ENCODE data around the gene DRD2.
A peak's percentile ranks its signal among the peaks of the same experiment; 100 is the strongest.
"Not testable (repeated sequence)": the region's sequence is repeated elsewhere in the genome, so short reads cannot be mapped to it uniquely, and the experiment has no call there.

The DRD2 gene

DNA sequence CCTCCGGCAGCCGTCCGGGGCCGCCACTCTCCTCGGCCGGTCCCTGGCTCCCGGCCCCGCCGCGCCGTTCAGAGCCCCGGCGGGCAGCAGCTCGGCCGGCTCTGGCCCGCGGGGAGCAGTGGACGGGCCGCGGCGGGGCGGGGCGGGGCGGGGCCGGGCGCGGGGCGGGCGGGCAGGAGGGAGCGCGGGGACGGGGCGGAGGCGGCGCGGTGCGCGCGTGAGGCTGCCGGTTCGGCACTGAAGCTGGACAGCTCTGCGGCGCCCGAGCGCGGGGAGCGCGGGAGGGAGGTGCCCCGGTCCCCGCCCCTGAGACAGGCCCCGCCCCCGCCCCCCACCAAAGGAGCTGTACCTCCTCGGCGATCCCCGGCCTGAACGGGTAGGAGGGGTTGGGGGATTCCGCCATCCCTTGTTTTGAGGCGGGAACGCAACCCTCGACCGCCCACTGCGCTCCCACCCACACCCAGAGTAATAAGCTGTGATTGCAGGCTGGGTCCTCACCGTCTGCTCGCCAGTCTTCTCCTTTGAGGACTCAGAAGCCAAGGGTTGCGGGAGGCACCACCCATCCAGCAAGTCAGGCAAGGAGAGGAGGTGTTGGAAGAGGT is at the start of gene DRD2:
Gene DRD2 (minus strand): TSS at position 239 of the 602 bp plus-strand sequence. CDS start 50,747 bp downstream, outside the sequence.
- DNase-seq: no peak

DNA sequence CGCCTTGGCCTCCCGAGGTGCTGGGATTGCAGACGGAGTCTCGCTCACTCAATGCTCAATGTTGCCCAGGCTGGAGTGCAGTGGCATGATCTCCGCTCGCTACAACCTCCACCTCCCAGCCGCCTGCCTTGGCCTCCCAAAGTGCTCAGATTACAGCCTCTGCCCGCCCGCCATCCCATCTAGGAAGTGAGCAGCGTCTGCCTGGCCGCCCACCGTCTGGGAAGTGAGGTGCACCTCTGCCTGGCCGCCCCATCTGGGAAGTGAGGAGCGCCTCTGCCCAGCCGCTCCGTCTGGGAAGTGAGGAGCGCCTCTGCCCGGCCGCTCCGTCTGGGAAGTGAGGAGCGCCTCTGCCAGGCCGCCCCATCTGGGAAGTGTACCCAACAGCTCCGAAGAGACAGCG is 48.7 kb upstream of the DRD2 start:
- not testable (repeated sequence) for DNase-seq

DNA sequence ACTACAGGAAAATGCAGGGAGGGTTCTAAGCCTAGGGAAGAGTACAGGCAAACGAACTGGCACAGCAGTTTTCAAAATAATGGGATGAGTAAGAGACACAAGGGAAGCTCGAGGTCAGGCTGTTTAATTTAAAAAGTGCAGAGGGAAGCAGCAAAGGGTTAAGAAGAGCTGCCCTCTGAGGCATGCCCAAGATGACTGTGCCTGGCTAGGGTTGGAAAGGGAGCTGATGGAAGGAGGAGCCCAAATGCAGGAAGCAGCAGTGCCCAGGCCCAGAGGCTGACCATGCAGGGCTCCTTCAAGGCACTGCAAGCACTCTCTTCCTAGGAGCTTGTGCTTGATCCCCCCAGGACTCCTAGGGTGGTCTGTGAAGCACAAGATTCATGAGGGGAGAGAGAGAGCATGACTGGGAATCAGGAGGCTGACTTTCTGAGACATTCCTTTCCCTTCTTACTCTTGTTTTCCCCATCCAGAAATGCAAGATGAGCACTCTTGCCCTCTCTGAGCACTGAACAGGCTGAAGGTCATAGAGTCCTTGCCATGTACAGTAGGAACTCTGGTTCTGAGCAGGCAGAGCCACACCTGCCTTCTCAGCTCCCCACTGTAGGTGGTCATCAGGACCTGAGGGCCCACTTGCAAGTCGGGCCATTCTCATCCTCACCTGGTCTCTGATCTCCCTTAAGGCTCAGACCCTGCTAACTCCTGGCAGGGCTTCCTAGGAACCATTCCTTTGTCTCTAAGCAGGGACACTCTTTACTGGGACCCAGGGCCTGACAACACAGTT is 46.7 kb upstream of the DRD2 start:
- no peak for DNase-seq

DNA sequence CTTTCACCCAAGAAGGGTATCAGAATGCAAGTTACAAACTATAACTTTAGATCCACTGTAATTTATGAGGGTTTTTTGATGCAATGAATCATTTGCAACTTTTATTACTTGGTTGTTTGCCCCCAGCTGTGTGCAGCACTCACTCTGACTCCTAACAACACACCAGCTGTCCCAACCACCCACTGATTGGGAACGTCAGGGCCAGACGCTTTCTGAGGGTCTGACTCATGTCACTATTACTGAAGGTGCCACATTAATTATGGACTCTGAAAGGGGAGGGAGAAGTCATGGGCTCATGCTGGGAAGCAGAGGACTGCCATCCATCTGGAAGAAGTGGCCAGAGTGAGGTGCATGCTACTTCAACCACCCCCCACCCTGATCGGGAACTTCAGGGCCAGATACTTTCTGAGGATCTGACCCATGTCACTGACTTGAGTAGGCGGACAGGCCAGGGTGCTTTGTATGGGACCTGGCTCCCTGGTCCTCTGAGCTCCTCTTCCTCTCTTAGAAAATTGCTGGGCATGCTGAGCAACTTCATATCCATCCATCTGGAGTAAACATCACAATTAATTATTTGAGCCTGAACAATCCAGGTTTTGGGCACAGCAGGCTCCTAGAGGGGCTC is 44.9 kb upstream of the DRD2 start:
- no peak for DNase-seq

DNA sequence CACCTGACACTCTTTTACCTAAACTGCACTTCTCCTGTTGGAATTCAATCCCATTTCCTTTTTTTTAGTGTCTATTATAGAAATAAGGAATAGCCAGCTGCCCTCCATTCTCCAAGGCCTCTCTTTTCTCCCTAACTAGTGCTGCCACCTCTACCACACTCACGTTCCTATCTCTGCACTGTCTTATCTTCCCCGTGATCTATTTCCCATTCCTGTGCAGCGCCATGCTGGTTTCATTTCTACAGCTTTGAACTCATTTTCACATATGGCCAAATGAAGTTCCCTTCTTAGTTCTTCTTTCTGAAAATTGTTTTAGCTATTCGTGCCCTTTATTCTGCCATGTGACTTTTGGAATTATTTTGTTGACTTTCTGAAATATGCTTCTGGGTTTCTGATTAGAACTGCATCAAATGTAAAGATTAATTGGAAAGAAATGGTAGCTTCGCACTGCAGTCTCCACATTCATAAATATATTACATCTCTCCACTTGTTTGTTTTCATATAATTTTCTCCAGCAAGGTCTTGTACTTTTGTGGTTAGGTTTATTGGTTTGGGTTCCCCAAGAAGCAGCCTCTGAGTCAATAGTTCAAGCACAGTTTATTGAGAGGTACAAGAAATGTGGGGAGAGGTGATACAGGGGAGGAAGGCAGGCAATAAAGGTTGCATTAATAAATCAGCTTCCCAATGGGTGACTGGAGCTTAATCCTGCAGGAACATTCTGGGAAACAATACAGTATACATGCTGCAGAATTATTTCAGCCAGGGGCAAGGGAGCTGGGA is 43.7 kb upstream of the DRD2 start:
- DNase-seq: no peak

DNA sequence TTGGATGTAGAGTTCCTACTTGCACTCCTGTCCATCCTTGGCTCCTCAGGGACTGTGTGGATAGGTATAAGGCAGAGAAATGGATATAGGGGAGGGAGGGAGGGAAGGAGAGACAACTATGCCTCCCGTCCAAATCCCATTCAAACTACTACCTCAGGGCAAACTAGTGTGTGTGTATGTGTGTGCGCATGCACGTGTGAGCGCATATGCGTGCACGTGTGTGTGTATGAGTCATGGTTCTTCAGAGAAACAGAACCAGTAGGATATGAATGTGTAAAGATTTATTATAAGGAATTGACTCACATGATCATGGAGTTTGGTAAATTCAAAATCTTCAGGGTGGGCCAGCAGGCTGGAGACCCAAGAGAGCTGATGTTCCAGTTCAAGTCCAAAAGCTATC is 42.2 kb upstream of the DRD2 start:
- no peak for DNase-seq

DNA sequence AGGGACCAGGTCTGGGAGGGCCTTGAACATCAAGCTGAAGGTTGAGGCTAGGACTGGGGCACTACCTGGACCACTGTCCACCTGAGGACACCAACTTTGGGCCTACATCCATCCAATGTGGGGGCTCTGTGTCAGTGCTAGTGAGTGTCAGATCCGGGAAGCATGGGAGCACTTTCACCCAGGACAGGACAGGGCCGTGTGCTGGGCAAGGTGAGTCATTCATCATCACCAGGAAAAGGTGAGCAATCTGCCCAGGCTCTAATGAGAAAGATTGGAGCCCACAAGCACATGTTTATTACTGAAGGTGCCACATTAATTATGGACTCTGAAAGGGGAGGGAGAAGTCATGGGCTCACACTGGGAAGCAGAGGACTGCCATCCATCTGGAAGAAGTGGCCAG is 39.7 kb upstream of the DRD2 start:
- no peak for DNase-seq

DNA sequence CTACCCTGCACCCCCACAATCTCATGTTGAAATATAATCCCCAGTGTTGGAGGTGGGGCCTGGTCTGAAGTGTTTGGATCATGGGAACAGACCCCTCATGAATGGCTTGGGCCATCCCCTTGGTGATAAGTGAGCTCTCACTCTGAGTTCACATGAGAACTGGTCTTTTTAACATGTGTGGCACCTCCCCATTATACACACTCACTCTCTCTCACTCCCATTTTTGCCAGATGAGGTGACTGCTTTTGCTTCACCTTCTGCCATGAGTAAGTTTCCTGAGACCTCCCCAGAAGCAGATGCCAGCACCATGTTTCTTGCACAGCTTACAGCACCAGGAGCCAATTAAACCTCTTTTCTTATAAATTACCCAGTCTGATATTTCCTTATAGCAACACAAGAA is 32.1 kb upstream of the DRD2 start:
- no peak for DNase-seq

DNA sequence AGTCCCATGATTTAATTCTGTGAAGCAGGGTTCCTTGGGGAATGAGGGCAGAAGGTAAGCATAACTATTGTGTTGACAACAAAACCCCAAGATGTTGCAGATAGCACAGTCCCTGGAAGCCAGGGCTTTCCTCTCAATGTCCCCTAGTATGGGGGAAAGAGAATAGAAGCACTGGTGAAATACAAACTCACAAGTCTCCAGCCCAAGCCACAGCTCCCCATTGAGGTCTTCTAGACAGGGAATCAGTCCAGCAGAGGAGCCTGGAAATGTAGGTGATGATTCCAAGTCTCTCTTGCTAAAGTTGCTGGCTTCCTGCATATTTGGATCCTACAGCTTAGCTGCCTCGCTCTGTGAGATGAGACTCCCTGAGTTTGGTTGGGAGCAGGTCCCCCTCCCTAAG is 31.7 kb upstream of the DRD2 start:
- DNase-seq: no peak

DNA sequence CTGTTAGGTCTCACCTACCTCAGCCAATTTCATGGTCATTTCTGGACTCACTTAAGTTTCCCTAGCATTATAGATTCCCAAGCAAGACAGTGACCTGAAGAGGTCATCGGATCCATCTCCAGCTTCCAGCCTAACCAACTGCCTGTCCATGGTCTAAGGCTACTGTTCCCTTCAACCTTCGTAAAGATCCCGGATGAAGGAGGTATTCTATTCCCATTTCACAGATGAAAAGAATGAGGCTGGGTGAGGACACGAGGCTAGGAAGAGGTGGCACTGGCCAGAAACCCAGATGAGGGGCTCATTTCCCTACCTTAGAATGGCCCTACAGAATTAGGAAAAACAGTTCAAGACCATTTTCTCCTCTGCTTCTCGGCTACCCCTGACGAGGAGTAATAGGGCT is 31.3 kb upstream of the DRD2 start:
- DNase-seq: no peak

DNA sequence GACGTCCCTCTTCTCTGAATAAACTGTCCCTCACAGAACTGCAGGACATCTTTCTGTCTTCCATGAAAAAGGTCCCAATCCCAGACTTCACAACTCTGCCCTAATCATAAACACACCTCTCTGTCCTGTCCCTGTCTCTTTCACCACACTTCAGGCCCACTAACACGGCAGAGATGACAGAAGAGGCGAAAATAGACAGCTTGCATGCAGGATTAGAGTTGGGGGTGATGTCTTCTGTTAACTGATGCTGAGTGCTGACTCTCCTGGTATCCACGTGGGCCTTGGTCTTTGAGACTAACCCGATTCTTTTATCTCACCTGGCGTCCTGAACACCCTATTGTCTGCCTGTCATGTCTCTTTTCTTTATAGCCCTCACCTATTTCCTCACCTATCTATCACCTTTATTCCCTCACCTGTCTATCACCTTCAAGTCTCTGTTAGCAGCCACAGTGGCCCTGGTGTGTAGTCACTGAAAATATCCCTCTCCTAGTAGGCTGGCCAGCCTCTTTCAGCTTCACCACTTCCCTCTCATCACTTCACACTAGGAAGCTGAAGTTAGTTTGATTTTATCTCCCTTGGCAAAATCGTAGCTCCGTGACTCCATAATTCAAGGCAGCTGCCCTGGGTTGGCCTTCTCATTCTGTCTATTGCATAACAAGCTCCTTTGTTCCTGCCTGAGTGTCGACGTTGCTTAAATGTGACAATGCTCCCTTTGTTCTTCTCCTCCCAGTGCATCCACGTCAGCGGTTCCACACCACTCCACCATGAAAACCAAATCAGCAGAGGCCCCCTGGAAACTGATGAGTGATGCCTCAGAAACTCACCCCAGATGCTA is 30.6 kb upstream of the DRD2 start:
- DNase-seq: peak; percentile 49

DNA sequence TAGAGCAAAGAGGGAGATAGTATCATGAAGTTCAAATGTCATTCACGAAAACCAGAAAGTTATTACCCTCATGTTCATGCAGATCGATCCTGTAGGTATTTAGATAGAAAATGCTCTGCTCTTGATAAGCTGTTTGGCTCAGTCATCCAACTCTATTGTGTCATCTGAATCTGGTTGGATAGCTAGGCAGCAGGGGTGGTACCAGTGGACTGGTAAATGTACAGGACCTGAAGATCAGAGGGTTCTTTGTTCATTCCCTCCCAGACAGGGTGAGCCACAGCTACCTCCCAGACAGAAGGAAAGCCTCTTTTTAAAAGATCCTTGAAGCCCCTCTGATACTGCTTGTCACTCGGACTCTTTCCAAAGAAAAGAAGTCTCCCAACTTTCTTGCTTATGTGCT is 29.8 kb upstream of the DRD2 start:
- DNase-seq: no peak

DNA sequence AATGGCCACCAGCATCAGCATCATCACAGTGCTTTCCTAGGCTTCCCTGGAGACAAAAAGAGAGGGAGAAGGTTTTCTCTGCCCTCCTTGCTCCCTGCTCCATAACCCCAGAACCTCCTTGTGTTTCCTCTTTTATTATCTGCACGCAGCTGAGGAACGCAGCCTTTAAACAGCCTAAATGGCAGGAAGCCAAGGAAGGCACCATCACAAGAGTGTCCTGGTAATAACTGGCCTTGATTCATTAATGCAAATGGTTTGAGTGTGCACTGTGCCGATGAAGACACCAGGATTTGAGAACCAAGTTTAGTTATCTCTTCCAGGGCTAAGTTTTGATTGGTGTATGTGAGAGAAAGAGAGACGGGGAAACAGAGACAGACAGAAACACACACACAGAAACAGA is 29.4 kb upstream of the DRD2 start:
- peak; percentile 50 for DNase-seq

DNA sequence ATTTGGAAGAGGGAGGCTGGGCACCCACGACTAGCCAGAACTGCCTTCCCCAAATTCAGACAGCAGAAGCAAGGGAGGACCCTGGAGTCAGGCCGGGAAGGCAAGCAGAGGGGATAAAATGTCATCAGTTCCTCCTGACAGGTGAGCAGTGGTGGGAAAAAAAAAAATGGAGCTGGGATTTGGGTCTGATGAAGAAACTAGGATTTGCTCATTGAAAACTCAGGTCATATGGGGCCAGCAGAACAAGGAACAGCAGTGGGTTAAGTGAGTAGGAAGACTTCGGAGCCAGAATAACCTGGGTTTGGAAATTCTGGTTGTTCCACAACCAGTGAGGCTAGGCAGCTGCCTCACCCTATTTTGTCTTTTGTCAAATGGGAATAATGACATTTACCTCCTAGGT is 28.9 kb upstream of the DRD2 start:
- DNase-seq: no peak

DNA sequence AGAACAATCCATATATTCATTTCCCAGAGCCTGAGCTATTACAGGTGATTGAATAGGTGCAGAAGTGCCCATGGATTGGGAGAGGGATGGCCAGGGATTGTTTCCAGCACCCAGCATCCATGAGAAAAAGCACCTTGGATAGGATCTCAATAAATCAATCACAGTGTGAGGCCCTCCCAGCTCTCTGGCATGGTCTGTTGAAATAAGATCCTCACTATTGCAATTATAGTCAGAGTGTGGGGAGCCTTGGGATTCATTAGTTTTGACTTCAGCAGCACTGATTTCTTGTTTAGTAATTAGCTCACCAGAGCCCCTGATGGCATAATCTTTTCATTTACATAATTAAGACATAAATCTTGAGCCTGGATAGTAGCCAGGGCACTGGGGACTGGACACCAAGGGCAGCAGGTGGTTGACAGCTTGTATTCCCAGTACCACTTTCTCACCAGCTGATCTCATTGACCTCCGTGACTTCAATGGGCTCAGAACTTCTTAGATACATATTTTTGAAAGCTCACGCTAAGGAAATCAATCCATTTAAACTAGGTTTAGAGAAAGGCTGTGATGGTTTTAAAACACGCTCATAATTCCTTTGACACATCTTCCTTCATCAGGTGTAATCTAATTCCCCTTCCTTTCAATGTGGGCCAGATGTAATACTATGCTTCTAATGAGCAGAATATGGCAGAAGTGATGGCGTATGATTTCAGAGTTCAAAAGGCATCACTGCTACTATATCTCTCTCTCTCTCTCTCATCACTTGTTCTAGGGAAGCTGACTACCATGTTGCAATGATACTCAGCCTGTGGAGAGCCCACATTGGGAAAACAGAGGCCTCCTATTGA is 22.1 kb upstream of the DRD2 start:
- DNase-seq: no peak

DNA sequence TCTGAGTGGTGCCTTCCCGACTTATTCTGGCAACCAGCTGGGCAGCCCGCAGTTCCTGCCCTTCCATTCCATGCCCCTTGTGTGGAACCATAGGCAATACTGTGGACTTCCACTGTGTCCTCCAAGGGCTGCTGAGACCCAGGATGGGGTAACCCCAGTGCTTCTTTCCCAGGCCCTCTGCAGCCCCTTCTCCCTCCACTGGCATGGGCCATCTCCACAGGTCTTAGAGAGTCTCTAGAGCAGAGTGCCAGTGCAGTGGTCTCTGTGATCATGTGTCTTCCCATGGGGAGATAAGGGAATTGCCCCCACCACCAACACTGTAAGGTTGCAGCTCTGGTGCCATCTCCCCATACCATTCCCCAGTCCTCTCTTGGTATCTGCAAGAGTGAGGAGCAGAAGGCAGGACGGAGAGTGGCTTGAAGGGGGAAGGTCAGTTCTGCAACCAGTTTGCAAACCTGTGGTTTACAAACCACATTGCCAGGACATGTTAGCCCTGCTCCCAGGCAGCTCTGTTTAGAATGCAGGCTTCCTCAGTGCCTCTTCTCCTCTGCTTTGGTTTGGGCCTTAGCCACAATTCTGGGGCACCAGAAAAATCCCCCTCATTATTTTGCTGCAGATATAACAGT is 20.9 kb upstream of the DRD2 start:
- DNase-seq: no peak

DNA sequence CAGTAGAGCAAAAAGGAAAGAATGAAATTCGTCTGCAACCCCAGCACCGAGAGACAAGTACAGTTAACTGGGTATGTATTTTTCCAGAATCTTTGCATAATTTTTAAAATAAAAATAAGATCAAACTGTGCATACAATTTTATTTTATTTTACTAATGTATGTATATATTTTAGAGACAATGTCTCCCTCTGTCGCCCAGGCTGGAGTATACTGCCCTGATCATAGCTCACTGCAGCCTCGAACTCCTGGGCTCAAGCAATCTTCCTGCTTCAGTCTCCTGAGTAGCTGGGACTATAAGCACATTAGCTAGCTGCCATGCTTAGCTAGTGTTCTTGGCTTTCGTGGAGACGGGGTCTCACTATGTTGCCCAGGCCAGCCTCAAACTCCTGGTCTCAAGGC is 18.8 kb upstream of the DRD2 start:
- peak; percentile 7 for DNase-seq

DNA sequence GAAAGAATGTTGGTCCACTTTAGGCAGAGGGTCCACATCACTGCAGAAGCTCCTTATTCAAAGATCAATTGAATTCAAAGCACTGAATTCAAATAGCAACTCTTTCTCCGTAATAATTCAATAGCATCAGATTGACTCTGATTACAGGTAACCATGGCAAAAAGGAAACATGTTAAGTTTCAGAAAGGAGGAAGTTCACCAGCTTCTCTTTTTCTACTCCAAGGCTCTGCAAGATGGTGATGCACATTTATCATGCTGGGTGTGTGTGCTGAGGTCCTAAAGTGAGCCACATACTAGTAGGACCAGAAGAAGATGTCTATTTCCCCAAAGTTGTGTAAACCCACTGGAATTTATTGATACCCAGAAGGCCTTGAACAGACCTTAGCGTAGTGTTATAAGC is 18.0 kb upstream of the DRD2 start:
- DNase-seq: peak; percentile 66

DNA sequence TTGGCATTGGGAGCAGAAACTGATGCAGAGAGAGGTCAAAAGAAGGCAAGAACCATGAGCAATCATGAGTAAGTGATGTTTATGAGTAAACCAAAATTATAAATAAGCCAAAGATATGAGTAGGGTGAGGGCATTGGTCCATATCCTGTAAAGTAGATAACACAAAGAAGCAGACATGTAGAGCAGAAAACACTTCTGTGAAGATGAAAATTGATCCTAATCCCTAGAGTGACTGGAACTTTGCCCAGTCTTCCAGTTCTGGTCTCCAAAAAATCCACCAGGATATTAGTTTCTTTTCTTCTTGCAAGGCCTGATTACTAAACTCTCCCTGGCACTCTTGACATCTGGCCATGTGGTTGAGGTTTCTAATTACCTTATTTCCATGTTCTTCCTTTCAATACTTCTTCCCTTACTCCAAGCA is 13.7 kb upstream of the DRD2 start:
- no peak for DNase-seq

DNA sequence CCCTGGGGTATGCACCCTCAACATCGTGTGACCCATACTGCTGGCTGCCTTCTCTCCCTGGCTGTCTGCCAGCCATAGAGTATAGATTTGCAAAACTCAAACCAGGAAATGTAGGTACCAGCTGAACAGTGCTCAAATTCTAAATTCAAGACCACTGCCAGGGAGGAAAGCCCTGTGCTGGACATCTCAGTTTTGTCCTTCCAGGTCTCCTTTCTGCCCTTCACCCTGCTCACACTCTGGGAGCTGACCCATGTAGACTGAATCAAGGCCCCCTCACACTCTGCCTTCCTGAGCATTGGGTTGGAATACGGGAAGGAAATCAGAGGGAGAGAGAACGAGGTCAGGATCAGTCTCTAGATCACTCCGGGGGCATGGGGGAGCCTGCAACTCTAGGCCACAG is 12.4 kb upstream of the DRD2 start:
- DNase-seq: no peak

DNA sequence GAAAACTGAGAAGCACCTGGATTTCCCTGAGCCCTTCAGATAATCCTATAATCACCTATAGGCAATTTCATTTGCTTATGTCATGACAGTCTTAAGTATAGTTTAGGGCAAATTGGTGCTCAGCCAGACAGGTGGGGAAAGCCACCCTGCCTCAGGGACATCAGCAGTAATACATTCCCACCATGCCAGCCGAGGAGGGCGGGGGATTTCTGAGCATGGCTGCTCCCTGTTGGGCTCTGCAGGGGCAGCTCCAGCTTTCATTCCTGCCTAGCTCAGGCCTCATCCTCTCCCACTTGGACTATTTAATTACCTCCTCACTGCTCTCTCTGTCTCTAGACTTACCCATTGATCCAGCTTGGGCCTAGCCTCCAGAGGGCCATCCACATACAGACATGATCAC is 9.0 kb upstream of the DRD2 start:
- no peak for DNase-seq

Measured in OCI-M1 (cell line).